Hepatocyte (in vitro differentiated cells): Measurements from ENCODE around the gene GRID2.

ENCODE experiments used
- EZH2 ChIP-seq: fragments of 200-600 bp; sonication (generic); IDR thresholded peaks from 2 replicates; pipeline ENCODE4 v1.6.1; 2016; ENCODE audit warnings: antibody characterized with exemption, mild to moderate bottlenecking, borderline replicate concordance
- EZH2phosphoT487 ChIP-seq: fragments of 200-600 bp; sonication (generic); IDR thresholded peaks from one replicate; pipeline ENCODE4 v1.6.1; 2018; ENCODE audit warnings: antibody characterized with exemption, mild to moderate bottlenecking, low read depth, moderate library complexity; ENCODE audit not compliant: unreplicated experiment, severe bottlenecking
- TF ChIP-seq, protein P1 (sequence below): fragments of 200-600 bp; sonication (generic); IDR thresholded peaks from 2 replicates; pipeline ENCODE4 v1.5.1; 2016; ENCODE audit warnings: antibody characterized with exemption, mild to moderate bottlenecking; ENCODE audit not compliant: poor library complexity

DNA sequence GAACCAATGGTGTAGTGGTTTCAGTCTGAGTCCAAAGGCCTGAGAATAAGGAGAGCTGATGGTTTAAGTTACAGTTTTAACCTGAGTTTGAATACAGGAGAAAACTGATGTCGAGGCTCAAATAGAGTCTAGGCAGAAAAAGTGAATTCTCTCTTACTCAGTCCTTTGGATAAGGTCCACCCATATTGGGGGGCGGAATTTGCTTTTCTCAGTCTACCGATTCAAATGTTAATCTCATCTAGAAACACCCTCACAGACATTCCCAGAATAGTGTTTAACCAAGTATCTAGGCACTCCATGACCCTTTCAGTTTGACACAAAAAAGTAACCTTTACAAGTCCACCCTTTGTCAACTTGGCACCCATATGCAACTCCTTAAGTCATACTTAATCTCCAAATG lies 216.0 kb downstream of the GRID2 start:
- TF ChIP-seq EZH2: no peak
- TF ChIP-seq, protein P1, sequence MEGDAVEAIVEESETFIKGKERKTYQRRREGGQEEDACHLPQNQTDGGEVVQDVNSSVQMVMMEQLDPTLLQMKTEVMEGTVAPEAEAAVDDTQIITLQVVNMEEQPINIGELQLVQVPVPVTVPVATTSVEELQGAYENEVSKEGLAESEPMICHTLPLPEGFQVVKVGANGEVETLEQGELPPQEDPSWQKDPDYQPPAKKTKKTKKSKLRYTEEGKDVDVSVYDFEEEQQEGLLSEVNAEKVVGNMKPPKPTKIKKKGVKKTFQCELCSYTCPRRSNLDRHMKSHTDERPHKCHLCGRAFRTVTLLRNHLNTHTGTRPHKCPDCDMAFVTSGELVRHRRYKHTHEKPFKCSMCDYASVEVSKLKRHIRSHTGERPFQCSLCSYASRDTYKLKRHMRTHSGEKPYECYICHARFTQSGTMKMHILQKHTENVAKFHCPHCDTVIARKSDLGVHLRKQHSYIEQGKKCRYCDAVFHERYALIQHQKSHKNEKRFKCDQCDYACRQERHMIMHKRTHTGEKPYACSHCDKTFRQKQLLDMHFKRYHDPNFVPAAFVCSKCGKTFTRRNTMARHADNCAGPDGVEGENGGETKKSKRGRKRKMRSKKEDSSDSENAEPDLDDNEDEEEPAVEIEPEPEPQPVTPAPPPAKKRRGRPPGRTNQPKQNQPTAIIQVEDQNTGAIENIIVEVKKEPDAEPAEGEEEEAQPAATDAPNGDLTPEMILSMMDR: no peak
- TF ChIP-seq EZH2phosphoT487: no peak
